ENCODE data around the gene APOL1.
"Not testable (repeated sequence)": the region's sequence is repeated elsewhere in the genome, so short reads cannot be mapped to it uniquely, and the experiment has no call there.

The APOL1 gene

GRCh38 chr22:36267058-36267457 lies 14.1 kb downstream of the APOL1 start:
- no peak for DNase-seq (ENCODE audit: low spot score)

GRCh38 chr22:36267896-36268485 lies 15.1 kb downstream of the APOL1 start:
- DNase-seq (ENCODE audit: low spot score) = no peak

GRCh38 chr22:36271231-36271630 lies 18.3 kb downstream of the APOL1 start:
- not testable (repeated sequence) for DNase-seq (ENCODE audit: low spot score)

GRCh38 chr22:36271951-36272350 lies 19.0 kb downstream of the APOL1 start:
- DNase-seq (ENCODE audit: low spot score) = not testable (repeated sequence)

- no peak for DNase-seq (ENCODE audit: low spot score)
Observed at GRCh38 chr22:36274531-36274930, 21.6 kb downstream of the APOL1 start.

- DNase-seq (ENCODE audit: low spot score) = peak; percentile 72
Observed at GRCh38 chr22:36277482-36278291, 24.8 kb downstream of the APOL1 start.

- no peak for DNase-seq (ENCODE audit: low spot score)
Observed at GRCh38 chr22:36279219-36279666, 26.3 kb downstream of the APOL1 start.

GRCh38 chr22:36280379-36280778 lies 27.4 kb downstream of the APOL1 start:
- no peak for DNase-seq (ENCODE audit: low spot score)

- DNase-seq (ENCODE audit: low spot score) = no peak
Observed at GRCh38 chr22:36281781-36282327, 28.9 kb downstream of the APOL1 start.

- no peak for DNase-seq (ENCODE audit: low spot score)
Observed at GRCh38 chr22:36282328-36282831, 29.4 kb downstream of the APOL1 start.

GRCh38 chr22:36284171-36284571 lies 31.2 kb downstream of the APOL1 start:
- no peak for DNase-seq (ENCODE audit: low spot score)

GRCh38 chr22:36285017-36285416 lies 32.1 kb downstream of the APOL1 start:
- no peak for DNase-seq (ENCODE audit: low spot score)

- DNase-seq (ENCODE audit: low spot score) = no peak
Observed at GRCh38 chr22:36285545-36285944, 32.6 kb downstream of the APOL1 start.

GRCh38 chr22:36286096-36286957 lies 33.4 kb downstream of the APOL1 start:
- peak; percentile 91 for DNase-seq (ENCODE audit: low spot score)

GRCh38 chr22:36287881-36288515 lies 35.1 kb downstream of the APOL1 start:
- no peak for DNase-seq (ENCODE audit: low spot score)

- DNase-seq (ENCODE audit: low spot score) = no peak
Observed at GRCh38 chr22:36288571-36289405, 35.9 kb downstream of the APOL1 start.

GRCh38 chr22:36289406-36289870 lies 36.5 kb downstream of the APOL1 start:
- no peak for DNase-seq (ENCODE audit: low spot score)

- DNase-seq (ENCODE audit: low spot score) = not testable (repeated sequence)
Observed at GRCh38 chr22:36289948-36290371, 37.0 kb downstream of the APOL1 start.

GRCh38 chr22:36290391-36291075 lies 37.6 kb downstream of the APOL1 start:
- DNase-seq (ENCODE audit: low spot score) = not testable (repeated sequence)

Data from AG08396 (cell line).